HUES6 (cell line): Measurements from ENCODE around the gene PKDREJ.

Experiments used
- H3K27ac ChIP-seq: 2 replicates; pipeline ENCODE4 v1.7.0; 2013; ENCODE audit warnings: low read depth, mild to moderate bottlenecking, low read length, inconsistent platforms
- H3K27me3 ChIP-seq: 2 replicates; pipeline ENCODE4 v1.6.1; 2013; ENCODE audit warnings: low read length; ENCODE audit not compliant: control insufficient read depth, insufficient read depth
- H3K36me3 ChIP-seq: 2 replicates; pipeline ENCODE4 v1.6.1; 2013; ENCODE audit warnings: low read length; ENCODE audit not compliant: control insufficient read depth, insufficient read depth
- H3K4me1 ChIP-seq: 2 replicates; pipeline ENCODE4 v1.6.1; 2013; ENCODE audit warnings: low read length; ENCODE audit not compliant: control insufficient read depth, insufficient read depth
- H3K4me3 ChIP-seq: 2 replicates; pipeline ENCODE4 v1.5.1; 2013; ENCODE audit warnings: low read depth, low read length
- H3K9ac ChIP-seq: one replicate; pipeline ENCODE4 v1.6.1; 2013; ENCODE audit warnings: mild to moderate bottlenecking, low read length
- H3K9me3 ChIP-seq: 2 replicates; pipeline ENCODE4 v1.6.1; 2013; ENCODE audit warnings: low read depth, low read length; ENCODE audit not compliant: control insufficient read depth, insufficient read depth

PKDREJ gene

DNA sequence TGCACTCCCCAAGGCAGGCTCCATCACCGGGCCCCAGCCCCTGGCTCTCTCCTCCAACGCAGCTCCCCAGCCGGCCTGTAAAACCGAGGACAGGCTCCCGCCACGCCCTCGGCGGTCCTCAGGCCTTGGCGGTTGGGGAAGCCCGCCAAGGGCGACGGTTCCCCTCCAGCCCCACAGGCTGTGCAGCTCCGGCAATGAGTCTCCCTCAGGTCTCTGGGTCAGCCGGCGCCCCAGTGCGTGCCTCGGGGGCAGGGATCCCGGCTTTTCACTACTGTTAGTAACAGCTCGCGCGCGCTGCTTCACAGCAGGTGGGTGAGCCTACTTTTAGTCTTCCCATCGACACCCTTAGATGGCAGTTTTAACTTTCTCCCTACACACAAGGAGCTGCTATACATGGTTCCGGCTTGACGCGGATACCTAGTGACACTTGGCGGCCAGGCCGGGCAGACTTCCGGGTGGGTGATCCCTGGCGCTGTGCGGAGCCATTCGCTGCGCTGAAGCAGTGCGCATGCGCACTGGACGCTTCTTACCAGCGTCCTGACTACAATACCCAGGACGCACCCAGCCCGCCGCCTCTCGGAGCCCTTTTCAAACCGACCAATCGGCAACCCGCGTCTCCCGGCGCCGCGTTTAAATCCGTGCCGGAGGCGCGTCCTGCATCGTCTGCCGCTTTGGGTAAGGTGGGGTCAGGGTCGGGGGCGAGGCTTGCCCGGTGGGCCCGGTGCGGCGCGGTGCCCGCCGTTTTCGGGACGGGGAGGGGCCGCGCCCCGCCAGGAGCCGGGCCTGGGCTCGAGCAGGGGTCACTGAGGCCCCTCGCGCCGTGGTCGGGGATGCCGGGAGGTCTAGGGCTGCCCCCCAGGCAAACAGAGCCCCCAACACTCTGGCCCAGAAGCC is 33.4 kb upstream of the PKDREJ start, which contains the start of gene GTSE1:
Gene GTSE1, plus strand, starts transcription at position 614 of the 894 bp plus-strand sequence. CDS start 531 bp downstream, outside the sequence.
- Histone ChIP-seq H3K4me1 (peaks cover 11% of the 10 kb centered on the region), H3K36me3 (peaks cover 34% of the 10 kb centered on the region), H3K27me3 (no peaks in the 10 kb centered on the region), H3K4me3 (peak within 1 kb of the TSS; percentile 82), H3K9me3 (no peaks in the 10 kb centered on the region), H3K27ac (no peak within 1 kb of the TSS; the same call in 1 of the 2 replicates), H3K9ac (peak within 1 kb of the TSS; percentile 90)

- Histone ChIP-seq H3K27ac (no peak overlapping the region), H3K4me3 (peak overlapping the region; percentile 82), H3K36me3 (peaks cover 29% of the 10 kb centered on the region), H3K4me1 (peaks cover 11% of the 10 kb centered on the region), H3K9ac (peak overlapping the region; percentile 85), H3K9me3 (no peaks in the 10 kb centered on the region), H3K27me3 (no peaks in the 10 kb centered on the region)
Measured at GRCh38 chr22:46295277-46295971, 32.3 kb upstream of the PKDREJ start.

DNA sequence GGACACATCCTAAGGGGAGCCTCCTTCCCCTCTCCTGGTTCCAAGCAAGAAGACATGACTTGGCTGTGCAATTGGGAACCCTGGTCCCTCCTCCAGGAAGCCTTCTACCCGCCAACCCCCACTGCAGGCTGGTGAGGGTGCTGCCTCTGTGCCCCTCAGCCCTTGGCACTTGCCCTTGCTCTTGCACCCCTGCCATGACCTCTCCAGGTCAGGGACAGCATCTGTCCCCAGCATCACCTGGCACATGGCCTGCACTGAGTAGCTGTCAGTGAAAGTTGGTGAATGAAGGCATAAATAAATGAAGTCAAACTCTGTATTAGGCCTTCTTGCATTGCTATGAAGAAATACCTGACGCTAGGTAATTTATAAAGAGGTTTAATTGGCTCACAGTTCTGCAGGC is 31.6 kb upstream of the PKDREJ start:
- Histone ChIP-seq H3K4me1 (peaks cover 11% of the 10 kb centered on the region), H3K27ac (no peak overlapping the region), H3K9ac (no peak overlapping the region), H3K4me3 (no peak overlapping the region), H3K36me3 (peaks cover 29% of the 10 kb centered on the region), H3K27me3 (no peaks in the 10 kb centered on the region), H3K9me3 (no peaks in the 10 kb centered on the region)

DNA sequence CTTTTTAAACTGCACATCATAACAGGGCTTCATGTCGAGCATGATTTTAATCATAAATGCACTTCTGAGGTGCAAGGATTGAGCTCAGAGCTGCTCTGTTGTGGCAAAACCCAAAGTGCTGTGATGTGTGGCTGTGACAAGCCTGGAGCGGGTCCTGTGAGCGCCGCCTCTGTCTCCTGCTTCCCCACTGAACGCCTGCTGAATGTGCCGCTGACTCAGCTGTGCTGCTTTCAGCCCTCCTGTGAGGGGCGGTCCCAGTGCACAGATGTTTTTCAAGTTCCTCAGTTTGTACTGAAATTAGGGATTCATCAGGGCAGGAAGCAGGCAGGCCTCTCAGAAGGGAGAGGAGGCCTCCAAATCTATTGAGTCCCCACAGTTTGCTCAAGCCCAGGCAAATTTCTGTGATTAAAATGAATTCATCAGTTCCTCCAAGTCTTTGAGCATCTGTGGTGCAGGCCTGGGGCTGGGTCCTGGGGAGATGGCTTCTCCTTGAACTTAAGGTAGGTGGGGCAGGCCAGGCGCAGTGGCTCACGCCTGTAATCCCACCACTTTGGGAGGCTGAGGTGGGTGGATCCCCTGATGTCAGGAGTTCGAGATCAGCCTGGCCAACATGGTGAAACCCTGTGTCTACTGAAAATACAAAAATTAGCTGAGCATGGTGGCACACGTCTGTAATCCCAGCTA is 30.6 kb upstream of the PKDREJ start:
- H3K27me3 ChIP-seq = no peaks in the 10 kb centered on the region
- no peak overlapping the region for H3K9ac ChIP-seq
- H3K4me1 ChIP-seq = peaks cover 11% of the 10 kb centered on the region
- H3K9me3 ChIP-seq = no peaks in the 10 kb centered on the region
- no peak overlapping the region for H3K4me3 ChIP-seq
- H3K27ac ChIP-seq = no peak overlapping the region
- H3K36me3 ChIP-seq = peaks cover 26% of the 10 kb centered on the region

- H3K36me3 ChIP-seq = peaks cover 23% of the 10 kb centered on the region
- H3K4me3 ChIP-seq = no peak overlapping the region
- H3K9ac ChIP-seq = no peak overlapping the region
- H3K4me1 ChIP-seq = peaks cover 11% of the 10 kb centered on the region
- H3K27me3 ChIP-seq = no peaks in the 10 kb centered on the region
- no peak overlapping the region for H3K27ac ChIP-seq
- no peaks in the 10 kb centered on the region for H3K9me3 ChIP-seq
Measured at GRCh38 chr22:46292732-46293131, 29.6 kb upstream of the PKDREJ start.

DNA sequence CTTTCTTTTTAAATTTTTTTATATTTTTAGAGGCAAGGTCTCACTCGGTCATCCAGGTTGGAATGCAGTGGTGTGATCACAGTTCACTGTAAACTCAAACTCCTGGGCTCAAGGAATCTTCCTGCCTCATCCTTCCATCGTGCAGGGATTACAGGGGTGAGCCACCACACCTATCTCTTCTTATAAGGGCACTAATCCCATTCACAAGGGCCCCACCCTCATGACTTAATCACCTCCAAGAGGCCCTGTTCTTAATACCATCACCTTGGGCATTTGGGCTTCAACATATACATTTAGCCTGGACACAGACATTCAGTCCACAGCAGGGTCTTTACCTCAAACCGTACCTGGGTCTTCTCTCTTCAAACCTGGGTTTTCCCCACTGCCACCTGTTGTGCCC is 29.0 kb upstream of the PKDREJ start:
- no peak overlapping the region for H3K27ac ChIP-seq
- H3K4me3 ChIP-seq = no peak overlapping the region
- no peak overlapping the region for H3K9ac ChIP-seq
- no peaks in the 10 kb centered on the region for H3K27me3 ChIP-seq
- peaks cover 8% of the 10 kb centered on the region for H3K4me1 ChIP-seq
- H3K9me3 ChIP-seq = no peaks in the 10 kb centered on the region
- peaks cover 27% of the 10 kb centered on the region for H3K36me3 ChIP-seq

GRCh38 chr22:46290843-46291785 is 28.0 kb upstream of the PKDREJ start:
- H3K27me3 ChIP-seq = no peaks in the 10 kb centered on the region
- H3K4me1 ChIP-seq = peaks cover 8% of the 10 kb centered on the region
- H3K36me3 ChIP-seq = peaks cover 36% of the 10 kb centered on the region
- no peak overlapping the region for H3K27ac ChIP-seq
- H3K9me3 ChIP-seq = no peaks in the 10 kb centered on the region
- H3K4me3 ChIP-seq = no peak overlapping the region
- H3K9ac ChIP-seq = no peak overlapping the region

DNA sequence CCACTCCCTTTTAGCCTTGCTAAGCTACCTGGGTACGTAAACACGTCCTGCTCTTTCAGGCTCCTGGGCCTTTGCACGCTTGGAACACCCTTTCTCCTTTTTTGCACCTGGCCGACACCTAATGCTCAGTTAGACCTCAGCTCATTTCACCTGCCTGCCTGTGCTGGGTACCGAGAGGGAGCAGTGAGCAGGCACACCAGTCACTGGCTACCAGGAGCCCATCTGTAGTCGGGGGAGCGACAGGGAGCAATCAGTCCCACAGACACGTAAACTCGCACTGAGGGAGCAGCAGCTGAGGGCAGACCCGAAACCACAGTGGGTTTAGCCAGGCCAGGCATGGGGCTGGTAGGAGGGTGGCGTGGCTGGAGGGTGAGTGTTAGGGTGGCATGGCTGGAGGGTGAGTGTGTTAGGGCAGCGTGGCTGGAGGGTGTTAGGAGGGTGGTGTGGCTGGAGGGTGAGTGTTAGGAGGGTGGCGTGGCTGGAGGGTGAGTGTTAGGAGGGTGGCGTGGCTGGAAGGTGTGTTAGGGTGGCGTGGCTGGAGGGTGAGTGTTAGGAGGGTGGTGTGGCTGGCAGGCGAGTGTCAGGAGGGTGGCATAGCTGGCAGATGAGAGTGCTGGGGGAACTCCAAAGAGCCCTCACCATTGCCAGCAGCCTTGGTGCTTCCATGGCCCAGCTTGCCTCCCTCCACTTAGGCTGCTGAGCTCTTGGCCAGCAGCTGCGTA is 27.1 kb upstream of the PKDREJ start:
- Histone ChIP-seq H3K36me3 (peaks cover 38% of the 10 kb centered on the region), H3K4me3 (no peak overlapping the region)

DNA sequence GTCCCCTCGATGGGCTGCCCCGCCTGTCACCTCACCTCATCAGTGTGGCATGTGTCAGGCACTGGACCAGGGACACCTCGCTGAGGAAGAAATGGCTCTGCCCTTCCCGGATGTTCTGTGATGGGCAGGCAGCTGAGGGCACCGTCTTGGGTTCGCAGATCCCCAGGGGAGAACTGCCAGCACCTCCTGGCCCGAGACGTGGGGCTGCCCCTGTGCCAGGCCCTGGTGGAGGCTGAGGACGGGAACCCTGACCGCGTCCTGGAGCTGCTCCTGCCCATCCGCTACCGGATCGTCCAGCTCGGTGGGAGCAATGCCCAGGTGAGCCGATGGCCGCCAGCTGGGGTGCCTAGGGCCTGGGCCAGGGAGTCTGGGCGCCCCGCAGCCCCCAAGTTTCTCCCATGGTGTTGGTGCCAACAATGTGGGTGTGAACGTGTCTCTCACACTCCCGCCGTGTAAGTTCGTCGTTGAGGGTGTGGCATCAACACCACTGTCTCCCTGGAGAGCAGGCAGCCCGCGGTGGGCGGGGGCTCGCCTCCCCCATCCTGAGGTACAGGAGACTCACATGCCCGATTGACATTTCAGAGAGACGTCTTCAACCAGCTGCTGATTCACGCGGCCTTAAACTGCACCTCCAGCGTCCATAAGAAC is 26.2 kb upstream of the PKDREJ start:
- no peak overlapping the region for H3K9ac ChIP-seq
- H3K4me1 ChIP-seq = no peaks in the 10 kb centered on the region
- H3K4me3 ChIP-seq = no peak overlapping the region
- H3K9me3 ChIP-seq = no peaks in the 10 kb centered on the region
- H3K36me3 ChIP-seq = peaks cover 45% of the 10 kb centered on the region
- no peaks in the 10 kb centered on the region for H3K27me3 ChIP-seq
- no peak overlapping the region for H3K27ac ChIP-seq

More for the DNA sequence above, 27.1 kb upstream of the PKDREJ start:
- Histone ChIP-seq H3K9ac (no peak overlapping the region), H3K27ac (no peak overlapping the region), H3K4me1 (0 out of 2 replicates have a peak, but pooled peaks cover under 1% of the 10 kb centered on the region), H3K27me3 (no peaks in the 10 kb centered on the region), H3K9me3 (no peaks in the 10 kb centered on the region)
